Subcutaneous adipose tissue (tissue), 4 donors: ENCODE results near the gene CSNK2A1. TPM values are rescaled to one million over a fixed set of nuclear protein-coding genes. Genes with fewer than 3 reads are reported as not detected.

Source experiments
- total RNA-seq, 4 donors: library from RNA; depleted of rRNA; stranded (reverse); fragments of >200 nt; gene quantifications; one replicate each; pipeline ENCODE4 v1.1.0, GENCODE V29; 2016
- TF ChIP-seq, protein P1 (sequence below): fragments of 450-650 bp; IDR thresholded peaks from one replicate; pipeline ENCODE4 v1.5.1; 2016; ENCODE audit warnings: low read depth, mild to moderate bottlenecking, control low read depth, antibody characterized with exemption, moderate library complexity

The CSNK2A1 gene
- total RNA-seq, 4 donors from 2014 or later: 63.0 to 103 (median 78.3) TPM

DNA sequence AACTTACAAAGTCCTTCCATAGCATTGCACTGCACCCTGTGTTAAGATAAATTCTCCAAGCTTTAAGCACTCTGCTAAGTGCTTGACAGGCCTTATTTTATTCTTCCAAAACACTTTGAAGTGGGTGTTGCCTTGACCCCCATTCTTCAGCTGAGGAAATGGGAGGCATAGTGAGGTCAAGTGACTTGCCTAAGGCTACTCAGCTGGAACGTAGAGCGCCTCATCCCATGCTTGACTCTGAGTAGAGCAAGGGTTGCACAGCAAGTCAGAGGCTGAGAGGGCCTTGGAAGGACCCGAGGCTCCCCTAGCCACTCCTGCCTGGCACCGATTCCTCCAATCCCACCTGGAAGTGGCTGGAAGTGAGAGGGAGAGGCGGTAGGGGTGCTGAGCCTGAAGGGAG, 19.6 kb upstream of the CSNK2A1 start:
- TF ChIP-seq, protein P1, sequence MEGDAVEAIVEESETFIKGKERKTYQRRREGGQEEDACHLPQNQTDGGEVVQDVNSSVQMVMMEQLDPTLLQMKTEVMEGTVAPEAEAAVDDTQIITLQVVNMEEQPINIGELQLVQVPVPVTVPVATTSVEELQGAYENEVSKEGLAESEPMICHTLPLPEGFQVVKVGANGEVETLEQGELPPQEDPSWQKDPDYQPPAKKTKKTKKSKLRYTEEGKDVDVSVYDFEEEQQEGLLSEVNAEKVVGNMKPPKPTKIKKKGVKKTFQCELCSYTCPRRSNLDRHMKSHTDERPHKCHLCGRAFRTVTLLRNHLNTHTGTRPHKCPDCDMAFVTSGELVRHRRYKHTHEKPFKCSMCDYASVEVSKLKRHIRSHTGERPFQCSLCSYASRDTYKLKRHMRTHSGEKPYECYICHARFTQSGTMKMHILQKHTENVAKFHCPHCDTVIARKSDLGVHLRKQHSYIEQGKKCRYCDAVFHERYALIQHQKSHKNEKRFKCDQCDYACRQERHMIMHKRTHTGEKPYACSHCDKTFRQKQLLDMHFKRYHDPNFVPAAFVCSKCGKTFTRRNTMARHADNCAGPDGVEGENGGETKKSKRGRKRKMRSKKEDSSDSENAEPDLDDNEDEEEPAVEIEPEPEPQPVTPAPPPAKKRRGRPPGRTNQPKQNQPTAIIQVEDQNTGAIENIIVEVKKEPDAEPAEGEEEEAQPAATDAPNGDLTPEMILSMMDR: no peak

DNA sequence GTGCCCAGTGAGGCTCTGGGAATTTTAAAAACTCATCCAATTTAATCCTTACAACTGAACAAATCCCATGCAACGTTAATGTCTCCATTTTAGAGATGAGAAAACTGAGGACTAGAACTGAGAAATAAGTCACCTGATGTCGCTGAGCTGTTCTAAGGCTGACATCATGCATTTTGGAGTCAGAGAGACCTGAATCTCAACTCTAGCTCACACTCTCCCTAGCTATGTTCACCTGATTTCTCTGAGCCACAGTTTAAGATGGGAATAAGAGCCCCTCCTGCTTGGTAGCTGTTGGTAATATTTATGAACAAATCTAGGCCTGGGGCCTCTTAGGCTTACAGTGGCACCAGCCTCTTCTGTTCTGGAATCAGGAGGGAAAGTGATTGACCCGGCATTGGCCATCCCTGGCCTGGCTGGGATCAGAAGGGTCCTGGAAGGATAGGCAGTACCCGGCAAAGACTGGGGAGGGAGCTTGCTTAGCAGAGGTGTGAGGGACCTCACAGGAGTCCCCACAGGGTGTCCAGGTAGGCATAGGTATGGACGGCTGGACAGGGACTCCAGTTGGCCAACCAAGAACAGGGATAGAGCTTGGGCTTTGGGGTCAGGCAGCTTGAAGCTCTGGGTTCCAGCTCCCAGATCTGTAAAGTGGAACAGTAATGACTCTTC, 18.8 kb upstream of the CSNK2A1 start:
- TF ChIP-seq, protein P1: no peak

DNA sequence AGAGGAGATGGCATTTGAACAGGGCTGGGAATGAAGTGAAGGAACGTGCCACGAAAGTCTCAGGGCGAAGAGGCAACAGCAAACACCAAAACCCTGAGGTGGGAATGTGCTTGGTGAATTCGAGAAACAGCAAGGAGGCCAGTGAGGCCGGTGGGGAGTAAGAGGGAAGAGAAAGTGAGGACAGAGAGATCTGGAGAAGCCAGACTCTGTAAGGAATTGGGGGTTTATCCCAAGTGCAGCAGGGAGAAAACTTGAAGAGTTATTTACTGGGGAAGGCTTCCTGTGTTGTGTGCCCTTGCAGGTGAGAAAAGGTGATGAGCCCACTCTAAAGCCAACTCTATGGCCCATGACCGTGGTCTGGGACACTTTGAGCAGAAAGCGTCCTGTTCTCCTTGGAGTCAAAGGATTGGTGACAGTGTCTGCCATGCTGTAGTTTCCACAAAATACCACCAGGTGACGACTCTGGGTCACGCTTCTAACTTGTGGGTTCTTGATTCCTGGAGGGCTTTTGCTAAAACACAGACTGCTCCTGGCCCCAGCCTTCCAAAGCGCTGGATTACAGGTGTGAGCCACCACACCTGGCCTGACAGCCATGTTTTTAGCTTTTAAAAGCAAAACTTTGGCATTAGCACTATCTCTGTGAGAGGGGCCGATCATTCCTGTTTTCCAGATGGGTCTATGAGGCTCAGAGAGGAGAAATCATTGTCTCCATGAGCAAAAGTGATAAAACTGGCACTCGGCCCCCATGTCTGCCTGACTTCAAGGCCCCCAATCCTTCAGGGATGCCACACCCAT, 18.0 kb upstream of the CSNK2A1 start:
- TF ChIP-seq, protein P1: no peak

DNA sequence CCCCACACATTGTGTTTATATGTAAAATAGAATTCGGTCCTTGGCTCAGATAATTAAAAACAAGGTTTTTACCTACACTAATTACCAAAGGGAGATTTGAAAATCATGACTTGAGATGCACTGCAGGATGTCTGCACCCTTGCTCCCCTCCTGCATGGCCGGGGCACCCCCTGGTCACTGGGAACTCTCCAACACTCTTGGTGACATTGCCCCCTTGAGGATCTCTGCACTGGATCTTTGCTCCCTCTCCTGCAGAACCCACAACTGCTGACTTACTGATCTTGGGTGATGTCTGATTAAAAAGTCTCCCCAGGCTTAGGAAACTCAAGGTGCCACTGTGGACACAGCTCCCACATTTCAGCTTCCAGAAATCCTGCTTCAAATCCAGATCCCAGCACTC, 17.1 kb upstream of the CSNK2A1 start:
- TF ChIP-seq, protein P1: no peak

DNA sequence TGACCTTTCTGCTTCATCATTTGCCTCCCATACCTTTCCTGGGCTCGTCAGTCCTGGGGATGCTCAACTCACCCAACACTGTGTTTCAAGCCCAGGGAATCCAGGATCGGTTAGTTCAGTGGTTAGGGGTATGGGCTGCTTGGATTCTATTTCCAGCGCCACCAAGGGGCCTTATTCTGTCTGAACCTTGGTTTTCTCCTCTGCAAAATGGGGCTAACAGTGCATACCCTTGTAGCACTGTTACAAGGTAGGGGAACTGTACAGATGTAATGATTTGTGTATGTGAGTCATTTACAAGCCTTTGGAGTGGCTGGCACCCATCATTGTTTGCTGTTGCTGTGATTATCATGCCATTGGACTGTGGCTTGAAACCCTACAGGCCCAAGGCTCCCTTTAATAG, 14.5 kb upstream of the CSNK2A1 start:
- TF ChIP-seq, protein P1: no peak

DNA sequence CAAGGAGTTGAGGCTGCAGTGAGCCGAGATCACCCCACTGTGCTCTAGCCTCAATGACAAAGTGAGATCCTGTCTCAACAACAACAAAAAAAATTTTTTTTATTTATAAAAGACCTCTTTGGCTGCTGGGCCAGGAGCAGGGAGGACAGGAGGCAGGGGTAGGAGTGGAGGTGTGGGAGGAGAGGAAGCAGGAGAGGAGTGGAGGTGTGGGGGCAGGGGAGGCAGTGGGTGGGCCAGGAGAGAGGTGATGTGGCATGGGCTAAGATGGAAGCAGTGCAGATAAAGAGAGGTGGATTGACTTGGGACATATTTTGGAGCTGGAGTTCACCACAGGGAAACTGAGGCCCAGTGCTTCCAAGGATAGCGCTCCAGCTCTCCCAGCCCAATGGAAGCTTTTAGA, 13.4 kb upstream of the CSNK2A1 start:
- TF ChIP-seq, protein P1: no peak

DNA sequence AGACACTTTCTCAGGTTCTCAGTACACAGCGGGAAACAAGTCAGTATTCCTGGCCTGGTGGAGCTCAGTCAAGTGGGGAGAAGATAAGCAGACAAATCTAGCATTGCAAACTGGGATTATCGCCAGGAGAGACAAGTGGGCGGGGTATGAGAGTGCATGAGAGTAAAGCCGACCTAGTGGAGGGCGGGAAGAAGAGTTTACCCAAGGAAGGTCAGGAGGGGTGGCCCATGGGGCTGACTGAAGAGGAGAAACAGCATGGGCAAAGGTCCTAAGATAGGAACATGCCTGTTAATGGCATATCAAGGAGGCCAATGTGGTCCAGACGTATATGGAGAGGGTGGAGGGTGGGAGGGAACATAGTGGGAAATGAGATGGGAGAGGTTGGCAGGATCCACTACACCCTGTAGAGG, 12.4 kb upstream of the CSNK2A1 start:
- TF ChIP-seq, protein P1: no peak
